Measurements from ENCODE around the gene ODR4. TPM values are rescaled to one million over a fixed set of nuclear protein-coding genes. Genes with fewer than 3 reads are reported as not detected.

Gene ODR4
- total and polyA plus RNA-seq, 2 of the 4 experiments (the other 2 are of a cell fraction): 9.4 to 9.7 TPM

GRCh38 chr1:186465946-186466345 lies 90.3 kb downstream of the ODR4 start:
- H3K56ac ChIP-seq (ENCODE audit: extremely low read depth, insufficient read depth, low read length): no peak overlapping the region
- intact Hi-C loops (cut with micrococcal nuclease): no loop called here
- dilution Hi-C loops (cut with HindIII; ENCODE audit: low sequenced_read_pairs, unreplicated experiment): no loop called here
- no peak overlapping the region for H2AFZ ChIP-seq (replicated peaks; ENCODE audit: low read length, poor library complexity)
- H3K79me1 ChIP-seq (ENCODE audit: low read depth in 1 of 2, low read length in 2 of 2): no peaks in the 10 kb centered on the region
- ATAC-seq (ENCODE audit: low read depth): no peak
- WGBS, 2 experiments (ENCODE audit: extremely low coverage in 2 of 2, insufficient read length in 1 of 2): no CpG with 5 or more reads among the region's 2 CpGs
- H3K4ac ChIP-seq (ENCODE audit: low read depth, low read length): no peak overlapping the region
- H3K9me3 ChIP-seq (ENCODE audit: control insufficient read depth, insufficient read depth, low read length): no peaks in the 10 kb centered on the region
- H2BK120ac ChIP-seq (ENCODE audit: low read depth, low read length): no peak overlapping the region
- H3K27me3 ChIP-seq (ENCODE audit: control insufficient read depth, insufficient read depth, low read length): no peaks in the 10 kb centered on the region
- no peaks in the 10 kb centered on the region for H4K20me1 ChIP-seq (ENCODE audit: insufficient read depth, low read length)
- no peaks in the 10 kb centered on the region for H3K4me1 ChIP-seq (ENCODE audit: control insufficient read depth, insufficient read depth, low read length)
- H3K14ac ChIP-seq (replicated peaks; ENCODE audit: low read depth, low read length): no peak overlapping the region
- ChIA-PET POLR2A (ENCODE audit: unreplicated experiment) (no interaction called here), CTCF (interaction anchor here (0.6 kb wide), 1 partner anchor 517 kb away, joined by 5 read pairs; no protein-coding TSS in a partner anchor)
- no peak overlapping the region for H3K4me3 ChIP-seq (ENCODE audit: insufficient read depth, low read depth, low read length)
- H4K91ac ChIP-seq (ENCODE audit: insufficient read depth, low read depth, low read length): no peak overlapping the region
- H4K5ac ChIP-seq (ENCODE audit: low read depth, low read length): no peak overlapping the region
- TF ChIP-seq CEBPB (IDR thresholded peaks at IDR 0.05; ENCODE audit: low read depth, low read length): no peak
- no peak for TF ChIP-seq RCOR1 (IDR thresholded peaks at IDR 0.05; ENCODE audit: insufficient replicate concordance, low read length)
- TF ChIP-seq BHLHE40 (IDR thresholded peaks at IDR 0.05; ENCODE audit: low read depth, low read length): no peak
- TF ChIP-seq NFE2L2 (IDR thresholded peaks at IDR 0.05; ENCODE audit: low read depth, low read length): no peak
- no peak for TF ChIP-seq RFX5 (IDR thresholded peaks at IDR 0.05; ENCODE audit: low read depth, low read length)
- no peak for TF ChIP-seq CHD1 (IDR thresholded peaks at IDR 0.05; ENCODE audit: low read depth, low read length)
- no peak overlapping the region for H4K8ac ChIP-seq (ENCODE audit: low read depth in 2 of 2, low read length in 2 of 2)
- H2AK9ac ChIP-seq (replicated peaks; ENCODE audit: low read depth, low read length, poor library complexity): no peak overlapping the region
- no peak overlapping the region for H3K18ac ChIP-seq (ENCODE audit: low read depth, low read length)
- no peak overlapping the region for H3K9ac ChIP-seq (ENCODE audit: low read depth, low read length)
- peak; percentile 42 for DNase-seq
- no peak overlapping the region for H3K27ac ChIP-seq (ENCODE audit: insufficient read depth, low read length)
- no peak overlapping the region for H2BK5ac ChIP-seq (ENCODE audit: low read depth, low read length, poor library complexity, severe bottlenecking)
- in situ Hi-C loops (cut with MboI; ENCODE audit: low sequenced_read_pairs): no loop called here
- H3K9me1 ChIP-seq (ENCODE audit: insufficient read depth, low read length): no peaks in the 10 kb centered on the region
- no peak overlapping the region for H3K4me2 ChIP-seq (ENCODE audit: low read depth, low read length)
- H3K36me3 ChIP-seq (ENCODE audit: control insufficient read depth, insufficient read depth, low read length): no peaks in the 10 kb centered on the region
- BruUV-seq (replicated peaks): no TSS peak
- no peak overlapping the region for H2BK20ac ChIP-seq (ENCODE audit: low read depth, low read length)
- H2AK5ac ChIP-seq (ENCODE audit: low read depth, low read length): no peak overlapping the region
- no peak overlapping the region for H2BK15ac ChIP-seq (ENCODE audit: low read depth, low read length)
- H3K23ac ChIP-seq (ENCODE audit: low read depth, low read length): no peak overlapping the region

Other genes with a start within 250 kb of the ODR4 start
- gene PRG4, start 79.6 kb upstream of the ODR4 start, total RNA-seq (2012; rRNA removed): not detected in 2 replicates
- not detected in 2 replicates for gene PRG4, start 79.6 kb upstream of the ODR4 start, polyA plus RNA-seq (2012; rRNA removed)
- gene TPR, start 585 bp upstream of the ODR4 start, total RNA-seq (2012; rRNA removed): 60.4 and 63.6 TPM in 2 replicates
- 34.6 and 38.2 TPM in 2 replicates for gene TPR, start 585 bp upstream of the ODR4 start, polyA plus RNA-seq (2012; rRNA removed)
- not detected in 2 replicates for gene PDC, start 85.3 kb downstream of the ODR4 start, total RNA-seq (2012; rRNA removed)
- not detected in 2 replicates for gene PDC, start 85.3 kb downstream of the ODR4 start, polyA plus RNA-seq (2012; rRNA removed)

All from IMR-90 (cell line).